A673 (cell line): ENCODE measurements around the gene CD40.

Experiments used
- CTCF ChIP-seq: fragments of 300-800, 200-600 bp; sonication (generic); conservative IDR thresholded peaks from 2 replicates; pipeline ENCODE4 v1.5.1; 2017; ENCODE audit warnings: low read depth, mild to moderate bottlenecking, antibody characterized with exemption, low read length, moderate library complexity, mixed read lengths
- EZH2 ChIP-seq: fragments of 200-600 bp; sonication (generic); IDR thresholded peaks from 2 replicates; pipeline ENCODE4 v1.6.1; 2017; ENCODE audit warnings: borderline replicate concordance, low read depth, mild to moderate bottlenecking, mixed read lengths, antibody characterized with exemption, low read length; ENCODE audit not compliant: poor library complexity, severe bottlenecking

- no peak for TF ChIP-seq CTCF
- no peak for TF ChIP-seq EZH2
Measured at GRCh38 chr20:46108435-46108841, 9.7 kb upstream of the CD40 start.
